ENCODE measurements around the gene PEAK1.

The PEAK1 gene

DNA sequence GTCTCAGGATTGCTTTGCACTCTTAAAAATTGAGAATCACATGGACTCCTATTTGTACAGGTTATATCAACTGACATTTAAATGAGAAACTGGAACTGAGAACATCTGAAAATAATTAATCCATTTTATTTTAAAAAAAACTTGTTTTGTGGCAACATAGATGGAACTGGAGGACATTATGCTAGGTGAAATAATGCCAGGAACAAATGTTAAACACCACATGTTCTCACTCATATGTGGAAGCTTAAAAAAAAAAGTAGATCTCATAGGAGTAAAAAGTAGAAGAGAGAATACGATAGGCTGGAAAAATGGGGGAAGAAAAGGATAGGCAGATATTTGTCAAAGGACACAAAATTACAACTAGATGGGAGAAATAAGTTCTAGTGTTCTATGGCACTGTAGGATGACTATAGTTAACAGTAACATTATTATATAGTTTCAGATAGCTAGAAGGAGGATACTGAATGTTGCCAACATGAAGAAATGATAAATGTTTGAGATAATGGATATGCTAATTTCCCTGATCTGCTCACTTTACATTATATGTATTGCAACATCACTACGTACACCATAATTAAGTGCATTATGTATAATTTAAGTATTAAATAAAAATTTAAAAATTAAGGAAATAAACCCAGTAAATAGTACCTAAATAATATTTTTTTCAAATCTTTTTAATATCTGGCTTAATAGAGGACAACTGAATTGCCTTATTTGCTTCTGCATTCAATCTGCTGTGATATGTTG lies 248.5 kb downstream of the PEAK1 start:
- no peak for TF ChIP-seq GATA2 (IDR thresholded peaks at IDR 0.05; ENCODE audit: low read depth, low read length)
- TF ChIP-seq GATA3 (IDR thresholded peaks at IDR 0.05; ENCODE audit: low read depth, low read length), result no peak

DNA sequence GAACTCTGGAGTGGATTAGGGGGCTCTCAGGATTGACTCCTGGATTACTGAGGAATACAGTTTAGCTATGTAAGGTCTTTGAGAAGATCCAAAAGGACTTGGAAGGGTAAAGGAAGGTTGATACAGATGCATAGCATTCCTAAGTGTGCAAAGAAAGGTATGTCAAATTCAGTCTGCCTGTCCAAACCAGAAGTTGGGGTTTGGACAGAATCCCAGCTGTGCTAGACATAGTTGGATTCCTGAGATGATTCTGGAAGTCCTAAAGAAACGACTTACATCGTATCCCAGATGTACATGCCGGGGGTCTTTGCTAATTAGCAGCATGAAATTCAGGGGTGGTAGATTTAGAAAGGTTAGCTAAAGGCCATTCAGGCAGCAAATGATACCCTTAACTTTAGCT lies 251.3 kb downstream of the PEAK1 start:
- no peak for TF ChIP-seq GATA3 (IDR thresholded peaks at IDR 0.05; ENCODE audit: low read depth, low read length)
- no peak for TF ChIP-seq GATA2 (IDR thresholded peaks at IDR 0.05; ENCODE audit: low read depth, low read length)

DNA sequence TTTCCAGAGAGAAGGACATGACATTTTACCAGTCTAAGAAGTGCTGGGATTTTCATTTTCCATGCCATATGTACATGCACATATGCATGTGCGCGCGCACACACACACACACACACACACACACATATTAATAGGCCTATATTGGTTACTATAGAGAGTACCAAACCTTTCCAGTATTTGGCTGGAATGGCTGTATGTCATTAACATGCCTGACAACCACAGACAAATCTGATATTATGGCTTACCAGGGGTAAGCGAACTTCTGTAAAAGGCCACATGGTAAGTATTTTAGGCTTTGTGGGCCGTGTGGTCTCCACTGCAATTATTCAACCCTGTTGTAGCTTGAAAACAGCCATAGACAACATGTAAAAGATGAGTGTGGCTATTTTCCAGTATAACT lies 251.8 kb downstream of the PEAK1 start:
- TF ChIP-seq GATA3 (IDR thresholded peaks at IDR 0.05; ENCODE audit: low read depth, low read length), result no peak
- no peak for TF ChIP-seq GATA2 (IDR thresholded peaks at IDR 0.05; ENCODE audit: low read depth, low read length)

DNA sequence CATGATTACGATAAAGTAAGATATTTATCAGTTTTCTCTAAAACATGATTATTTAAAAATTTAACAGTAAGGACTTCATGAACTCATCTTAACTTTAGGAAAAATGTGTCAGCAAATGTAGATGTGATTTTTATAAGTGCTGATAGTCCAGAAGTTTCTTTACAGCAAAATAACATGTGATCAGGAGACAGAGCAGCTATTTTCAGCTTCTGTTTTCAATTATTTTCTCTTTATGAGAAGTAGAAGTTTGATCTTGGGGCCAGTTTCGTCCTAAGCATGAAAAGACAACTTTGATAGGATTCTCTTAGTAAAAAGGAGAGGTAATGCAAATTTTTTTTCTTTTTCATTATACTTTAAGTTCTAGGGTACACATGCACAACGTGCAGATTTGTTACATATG lies 252.5 kb downstream of the PEAK1 start:
- TF ChIP-seq GATA3 (IDR thresholded peaks at IDR 0.05; ENCODE audit: low read depth, low read length), result no peak
- TF ChIP-seq GATA2 (IDR thresholded peaks at IDR 0.05; ENCODE audit: low read depth, low read length), result no peak

DNA sequence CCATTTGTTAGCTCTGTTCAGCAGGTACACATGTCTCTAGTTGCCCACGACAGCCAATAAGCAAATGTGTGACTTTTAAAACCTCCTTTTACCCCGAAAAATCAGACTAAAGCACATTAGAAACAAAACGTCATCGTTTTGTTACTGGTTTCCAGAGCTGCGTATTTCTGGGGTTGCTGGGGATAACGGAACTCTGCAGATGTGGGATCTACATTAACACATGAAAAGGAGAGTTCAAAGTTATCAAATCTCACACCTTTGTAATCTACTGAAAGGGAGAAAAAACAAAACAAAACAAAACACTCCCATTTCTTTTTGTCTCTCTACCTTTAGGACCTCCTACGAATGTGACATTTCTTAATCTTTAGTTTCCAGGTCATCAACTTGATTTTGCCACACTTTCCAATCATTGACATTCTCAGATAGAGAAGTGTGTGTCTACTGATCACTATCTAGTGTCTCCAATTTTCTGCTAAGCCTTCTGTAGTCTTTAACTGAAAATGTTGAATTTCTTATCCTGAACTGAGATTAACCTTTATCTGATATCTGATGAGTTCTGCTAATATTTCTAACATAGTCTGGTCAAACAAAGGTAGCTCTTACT lies 256.0 kb downstream of the PEAK1 start:
- TF ChIP-seq GATA3 (IDR thresholded peaks at IDR 0.05; ENCODE audit: low read depth, low read length) (no peak), GATA2 (IDR thresholded peaks at IDR 0.05; ENCODE audit: low read depth, low read length) (no peak)

DNA sequence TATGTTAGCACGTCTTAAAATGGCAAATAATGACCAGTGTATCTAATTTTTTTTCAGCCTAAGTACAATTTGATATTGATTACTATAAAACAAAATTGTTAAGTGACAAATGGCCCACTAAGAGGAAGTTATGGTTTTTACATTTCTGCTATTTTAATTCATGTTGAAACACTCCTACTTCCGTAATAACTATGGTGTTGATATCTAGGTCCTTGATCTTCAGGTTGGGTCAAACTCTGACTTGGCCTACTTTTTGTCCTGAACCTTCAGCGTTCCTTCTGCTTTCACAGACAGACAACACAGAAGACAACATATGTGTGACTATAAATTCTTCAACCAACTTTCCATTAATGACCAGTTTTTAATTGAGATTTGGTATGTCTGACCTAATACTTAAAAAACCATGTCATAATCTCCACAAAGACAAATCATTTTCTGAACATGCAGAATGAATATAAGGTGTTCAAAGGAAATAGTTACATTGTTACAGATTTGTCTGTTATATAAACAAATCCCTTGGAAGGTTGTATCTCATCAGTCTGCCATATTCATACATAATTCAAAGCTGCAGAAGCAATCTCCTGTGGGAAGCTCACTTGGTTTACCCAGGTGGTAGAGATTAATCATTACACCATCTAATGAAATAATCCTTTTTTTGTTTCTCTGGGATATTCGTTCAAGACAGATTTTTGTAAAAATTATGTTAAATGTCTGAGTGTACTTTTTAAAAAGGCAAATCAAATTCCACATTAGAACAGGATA lies 256.9 kb downstream of the PEAK1 start:
- no peak for TF ChIP-seq GATA2 (IDR thresholded peaks at IDR 0.05; ENCODE audit: low read depth, low read length)
- no peak for TF ChIP-seq GATA3 (IDR thresholded peaks at IDR 0.05; ENCODE audit: low read depth, low read length)

DNA sequence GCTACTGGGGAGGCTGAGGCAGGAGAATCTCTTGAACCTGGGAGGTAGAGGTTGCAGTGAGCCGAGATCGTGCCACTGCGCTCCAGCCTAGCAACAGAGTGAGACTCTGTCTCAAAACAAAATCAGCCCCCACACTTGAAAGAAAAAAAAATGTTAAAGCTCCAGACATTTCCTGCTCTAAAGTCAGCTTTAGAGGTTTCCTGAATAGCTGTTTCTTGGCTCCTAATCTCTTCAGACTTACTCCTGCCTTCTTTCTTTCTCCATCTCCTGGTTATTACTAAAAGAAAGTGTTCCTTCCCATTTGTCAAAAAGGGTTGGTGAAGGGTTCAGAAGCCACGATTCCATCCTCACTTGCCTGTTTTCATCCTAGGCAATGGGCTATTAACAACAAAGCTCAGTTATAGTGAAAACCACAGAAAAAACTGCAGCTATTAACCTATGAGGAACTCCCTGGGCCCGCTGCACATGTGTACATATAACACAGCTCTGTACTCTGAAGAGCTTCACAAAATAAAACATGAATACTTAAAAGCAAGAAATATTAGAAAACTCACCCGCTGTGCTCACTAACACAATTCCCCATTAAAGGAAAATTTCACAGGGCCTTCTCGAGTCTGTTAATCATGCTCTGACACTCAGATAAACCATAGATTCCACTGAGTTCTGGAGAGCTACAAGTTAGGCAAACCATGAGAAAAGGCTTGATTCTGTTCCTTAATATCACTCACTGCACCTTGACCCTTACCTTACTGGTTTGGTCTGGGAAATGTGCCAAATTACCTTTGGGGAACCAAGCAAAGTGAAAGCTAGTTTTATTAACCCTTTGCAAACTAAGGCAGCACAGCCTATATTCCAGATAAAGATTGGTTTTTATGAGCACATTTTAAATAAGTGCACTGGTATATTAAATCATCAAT lies 259.1 kb downstream of the PEAK1 start:
- TF ChIP-seq GATA2 (IDR thresholded peaks at IDR 0.05; ENCODE audit: low read depth, low read length), result no peak
- TF ChIP-seq GATA3 (IDR thresholded peaks at IDR 0.05; ENCODE audit: low read depth, low read length), result no peak

DNA sequence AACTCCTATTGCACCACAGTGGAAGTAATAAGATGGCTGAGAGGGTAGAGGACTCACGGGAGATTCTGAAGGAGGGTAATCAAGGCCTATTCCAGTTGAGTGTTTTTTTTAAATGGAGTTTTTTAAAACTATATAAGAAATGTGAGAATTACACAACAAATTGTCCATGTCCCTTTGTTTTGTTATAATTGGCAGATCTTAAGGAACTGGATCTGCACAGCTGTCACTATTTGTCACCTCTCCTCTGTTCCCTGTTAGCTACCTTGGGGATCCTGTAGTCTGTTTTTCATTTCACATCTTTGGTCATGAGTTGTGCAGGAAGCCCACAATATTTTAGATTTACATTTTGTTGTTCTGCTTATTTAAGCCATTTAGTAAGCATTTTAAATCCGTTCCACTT lies 271.7 kb downstream of the PEAK1 start:
- TF ChIP-seq GATA3 (IDR thresholded peaks at IDR 0.05; ENCODE audit: low read depth, low read length), result no peak
- TF ChIP-seq GATA2 (IDR thresholded peaks at IDR 0.05; ENCODE audit: low read depth, low read length), result no peak

DNA sequence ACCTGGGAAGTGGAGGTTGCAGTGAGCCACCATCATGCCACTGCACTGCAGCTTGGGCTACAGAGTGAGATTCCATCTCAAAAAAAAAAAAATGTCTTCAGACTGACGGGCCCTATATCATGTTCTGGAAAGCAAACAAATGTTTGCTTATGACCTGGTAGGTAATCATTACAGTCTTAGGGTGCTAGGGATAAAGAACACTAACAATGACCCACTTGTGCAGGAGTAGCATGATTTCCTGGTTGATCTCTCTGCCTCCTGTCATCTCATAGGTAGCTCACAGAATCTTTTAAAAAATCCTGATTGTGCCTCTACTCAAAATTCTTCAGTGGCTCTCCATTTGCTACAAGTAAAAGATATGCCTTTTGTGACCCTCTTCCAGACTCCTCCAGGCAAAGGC lies 274.5 kb downstream of the PEAK1 start:
- TF ChIP-seq GATA3 (IDR thresholded peaks at IDR 0.05; ENCODE audit: low read depth, low read length) (no peak), GATA2 (IDR thresholded peaks at IDR 0.05; ENCODE audit: low read depth, low read length) (no peak)

DNA sequence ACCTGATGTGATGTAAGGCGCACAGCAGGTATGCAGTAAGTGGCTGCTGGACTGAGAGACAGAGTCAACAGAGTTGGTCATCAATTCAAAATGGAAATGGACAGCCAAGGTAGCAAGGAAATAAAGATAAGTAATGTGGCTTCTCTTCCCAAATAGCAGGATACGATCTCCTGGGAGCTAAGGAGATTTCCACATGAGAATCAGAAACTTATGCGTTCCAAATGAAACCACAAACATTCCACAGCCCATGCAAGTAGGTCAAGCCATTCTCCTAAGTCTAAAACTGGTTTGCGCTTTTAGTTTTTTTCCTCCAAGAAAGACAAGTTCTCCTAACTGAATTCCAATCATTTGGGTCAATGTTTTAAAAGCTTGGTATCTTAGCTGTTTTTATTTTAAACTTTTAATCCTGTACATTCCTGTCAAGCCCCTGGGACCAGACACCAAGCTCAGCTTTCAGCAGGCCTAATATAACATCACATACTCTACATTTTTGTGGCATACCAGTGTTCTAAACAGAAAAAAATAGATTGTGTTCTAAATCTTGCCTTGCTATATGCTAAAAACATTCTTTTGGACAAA lies 275.3 kb downstream of the PEAK1 start:
- no peak for TF ChIP-seq GATA2 (IDR thresholded peaks at IDR 0.05; ENCODE audit: low read depth, low read length)
- no peak for TF ChIP-seq GATA3 (IDR thresholded peaks at IDR 0.05; ENCODE audit: low read depth, low read length)

DNA sequence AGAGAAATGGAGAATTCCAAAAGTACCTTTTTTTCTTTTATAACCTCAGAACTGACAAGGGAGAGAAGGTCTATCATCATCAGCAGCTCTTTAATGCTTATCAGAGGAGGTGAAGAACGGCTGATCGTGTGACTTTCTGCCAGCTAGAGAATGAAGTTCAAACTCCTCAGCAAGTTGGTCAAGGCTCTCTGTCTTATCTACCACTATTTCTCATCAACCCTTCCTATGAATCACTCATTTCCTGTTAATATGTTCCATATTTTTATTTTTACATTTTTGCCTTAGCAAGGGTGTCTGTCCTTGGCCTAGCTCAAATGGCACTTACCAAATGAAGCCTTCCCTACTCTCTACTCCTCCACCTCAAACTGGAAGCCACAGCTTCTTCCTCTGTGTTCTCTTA lies 275.9 kb downstream of the PEAK1 start:
- TF ChIP-seq GATA2 (IDR thresholded peaks at IDR 0.05; ENCODE audit: low read depth, low read length), result no peak
- TF ChIP-seq GATA3 (IDR thresholded peaks at IDR 0.05; ENCODE audit: low read depth, low read length), result no peak

DNA sequence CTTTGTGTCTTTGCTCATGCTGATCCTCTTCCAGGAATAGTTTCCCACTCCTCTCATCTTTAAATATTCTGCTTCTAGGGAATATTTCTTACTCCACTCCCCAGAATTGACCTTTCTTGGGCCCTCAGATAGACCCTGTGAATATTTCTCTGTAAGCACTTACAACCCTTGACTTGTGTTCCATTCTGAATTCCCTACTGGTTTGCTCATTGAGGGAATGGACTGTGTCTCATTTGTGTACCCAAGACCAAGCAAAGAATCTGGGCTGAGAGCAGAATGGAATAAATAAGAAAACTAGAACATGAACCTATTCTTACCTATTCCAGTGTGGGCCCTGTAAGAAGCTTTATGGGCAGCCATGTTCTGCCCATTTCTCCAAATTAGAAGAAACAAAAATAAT lies 276.3 kb downstream of the PEAK1 start:
- TF ChIP-seq GATA2 (IDR thresholded peaks at IDR 0.05; ENCODE audit: low read depth, low read length) (no peak), GATA3 (IDR thresholded peaks at IDR 0.05; ENCODE audit: low read depth, low read length) (no peak)

DNA sequence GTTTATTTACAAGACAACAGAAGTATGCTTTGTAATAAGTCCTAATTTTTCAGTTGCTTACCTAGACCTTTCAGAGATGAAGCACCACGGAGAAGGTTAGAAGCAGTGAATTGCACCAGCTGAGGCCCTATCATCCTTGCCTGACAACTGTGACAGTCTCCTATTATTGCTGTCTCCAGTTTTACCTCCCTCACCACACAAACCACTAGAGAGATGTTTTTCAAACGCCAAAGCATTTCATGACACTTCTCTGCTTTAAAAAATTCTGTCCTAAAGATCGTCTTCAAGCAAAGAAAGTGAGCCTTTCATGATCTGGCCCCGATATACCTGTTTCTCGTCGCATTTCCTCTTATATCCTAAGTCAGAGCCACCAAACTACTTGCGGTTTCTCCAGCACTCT lies 276.7 kb downstream of the PEAK1 start:
- no peak for TF ChIP-seq GATA3 (IDR thresholded peaks at IDR 0.05; ENCODE audit: low read depth, low read length)
- TF ChIP-seq GATA2 (IDR thresholded peaks at IDR 0.05; ENCODE audit: low read depth, low read length), result no peak

Data from SH-SY5Y (cell line).